GM12865 (cell line): ENCODE measurements around the gene TANGO2.

Source experiments
- DNase-seq: peaks from one replicate; pipeline ENCODE4 v3.0.0; 2010; ENCODE audit warnings: low read depth
- H3K4me3 ChIP-seq: 2 replicates; pipeline ENCODE4 v1.5.1; 2011; ENCODE audit warnings: mild to moderate bottlenecking, low read depth, low read length, control low read depth
- CTCF ChIP-seq: IDR thresholded peaks from 2 replicates; pipeline ENCODE4 v1.5.1; 2011; ENCODE audit warnings: low read length, control low read depth, low read depth, inconsistent platforms; ENCODE audit not compliant: insufficient read depth; ENCODE audit errors: missing control alignments

TANGO2 gene

GRCh38 chr22:20021196-20022181, 579 bp downstream of the TANGO2 start:
- no peak for TF ChIP-seq CTCF
- H3K4me3 ChIP-seq = peak overlapping the region; percentile 95
- DNase-seq = no peak

GRCh38 chr22:20022231-20022977, 1.5 kb downstream of the TANGO2 start:
- peak overlapping the region; percentile 95 for H3K4me3 ChIP-seq
- TF ChIP-seq CTCF = no peak
- no peak for DNase-seq

GRCh38 chr22:20022978-20023613, 2.2 kb downstream of the TANGO2 start:
- no peak for DNase-seq
- TF ChIP-seq CTCF = no peak
- no peak overlapping the region for H3K4me3 ChIP-seq

- DNase-seq = no peak
- TF ChIP-seq CTCF = no peak
- no peak overlapping the region for H3K4me3 ChIP-seq
These were observed 3.3 kb downstream of the TANGO2 start for GRCh38 chr22:20024225-20024624.

- no peak for DNase-seq
- TF ChIP-seq CTCF = no peak
- H3K4me3 ChIP-seq = no peak overlapping the region
These were observed 3.9 kb downstream of the TANGO2 start for GRCh38 chr22:20024650-20025397.
